Hematopoietic multipotent progenitor cell treated with erythropoietin and hydrocortisone succinate and interleukin-3 and kit ligand, for 8 days (in vitro differentiated cells): ENCODE measurements around the gene DEXI.
"Not testable (repeated sequence)": the region's sequence is repeated elsewhere in the genome, so short reads cannot be mapped to it uniquely, and the experiment has no call there.

Experiments used
- DNase-seq: peaks from one replicate; pipeline ENCODE4 v3.0.0-alpha.2; 2015

DEXI gene

GRCh38 chr16:10968498-10968897, 26.2 kb upstream of the DEXI start:
- DNase-seq: no peak

DNA sequence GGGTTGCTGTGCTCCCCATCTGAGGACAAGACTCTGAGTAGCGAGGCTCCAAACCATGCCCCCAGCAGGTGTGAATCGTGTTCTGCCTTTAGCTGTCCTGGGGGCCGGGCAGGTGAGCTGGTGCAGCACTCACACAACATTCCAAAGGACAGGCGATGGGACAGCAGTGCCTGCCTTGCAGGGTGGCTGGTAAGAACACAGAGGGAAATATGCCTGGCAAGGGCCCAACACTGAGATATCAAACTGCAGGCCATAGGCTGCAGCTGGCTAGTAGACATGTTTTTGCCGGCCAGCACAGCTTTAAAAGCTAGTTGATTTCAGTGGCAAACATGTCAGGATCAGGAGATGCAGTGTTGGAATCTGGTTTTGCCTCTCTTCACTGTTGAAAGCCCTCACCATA, 25.7 kb upstream of the DEXI start:
- DNase-seq: no peak

GRCh38 chr16:10966559-10966958, 24.3 kb upstream of the DEXI start:
- DNase-seq: peak; percentile 50

DNA sequence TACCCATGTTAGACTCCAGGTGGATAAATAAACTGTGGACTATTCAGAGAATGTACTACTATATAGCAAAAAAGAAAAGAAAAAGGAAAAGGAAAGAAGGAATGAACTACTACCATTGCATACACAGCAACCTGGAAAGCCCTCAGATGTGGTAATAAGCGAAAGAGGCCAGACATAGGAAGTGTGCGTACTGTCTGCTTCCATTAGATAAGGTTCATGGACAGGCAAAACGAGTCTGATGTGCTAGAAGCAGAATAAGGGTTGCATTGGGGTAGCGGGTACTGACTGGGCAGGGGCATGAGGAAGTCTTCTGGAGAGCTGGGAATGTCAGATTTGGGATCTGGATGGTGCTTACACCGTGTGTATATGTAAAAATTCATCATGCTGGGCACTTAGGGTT, 23.9 kb upstream of the DEXI start:
- DNase-seq: peak; percentile 86

DNA sequence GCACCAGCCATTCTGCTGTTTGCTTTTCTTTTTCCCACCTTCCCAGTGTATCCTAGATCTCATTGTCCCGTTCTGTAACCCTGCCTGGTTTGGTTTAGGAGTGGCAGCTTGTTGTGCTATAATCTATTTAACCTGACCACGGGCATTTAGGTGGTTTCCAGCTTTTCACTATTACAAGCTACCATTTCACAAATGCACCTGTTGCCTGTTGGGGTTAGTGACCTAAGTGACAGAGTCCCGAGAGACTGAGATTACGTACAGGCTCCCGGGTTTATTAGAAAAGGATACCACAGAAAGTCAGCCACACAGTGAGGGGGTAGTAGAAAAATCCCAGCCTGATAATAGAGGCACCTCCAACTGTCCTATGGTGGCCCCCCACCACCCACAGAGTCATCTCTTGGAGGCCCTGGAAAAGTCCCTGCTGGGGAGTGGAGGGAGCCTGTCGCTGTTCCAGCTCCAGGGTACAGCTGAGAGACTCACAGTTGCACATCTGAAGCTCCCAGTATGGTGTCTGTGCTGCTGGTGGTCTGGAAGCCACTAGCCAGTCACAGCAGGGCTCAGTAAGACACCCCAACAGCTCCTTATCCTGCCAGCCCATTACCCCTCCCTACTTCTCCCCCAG, 23.3 kb upstream of the DEXI start:
- no peak for DNase-seq

DNA sequence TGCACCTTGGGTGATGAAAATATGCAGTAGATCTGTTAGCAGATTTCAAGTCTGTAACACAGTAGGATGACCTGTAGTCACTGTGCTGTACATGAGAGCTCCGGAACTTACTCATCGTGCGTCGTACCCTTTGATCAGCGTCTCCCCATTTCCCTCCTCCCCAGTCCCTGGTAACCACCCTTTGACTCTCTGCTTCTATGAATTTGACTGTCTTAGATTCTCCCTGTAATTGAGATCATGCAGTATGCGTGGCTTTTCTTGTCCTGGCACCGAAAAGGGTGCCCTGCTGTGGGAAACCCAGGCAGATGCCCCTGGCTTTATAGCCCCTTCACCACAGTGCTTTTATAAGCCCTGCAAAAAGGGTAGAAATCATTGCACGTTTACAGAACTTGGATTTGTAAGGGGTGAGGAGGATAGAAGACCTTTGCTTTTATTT, 22.6 kb upstream of the DEXI start:
- no peak for DNase-seq

GRCh38 chr16:10964039-10964890, 22.0 kb upstream of the DEXI start:
- peak; percentile 79 for DNase-seq

DNA sequence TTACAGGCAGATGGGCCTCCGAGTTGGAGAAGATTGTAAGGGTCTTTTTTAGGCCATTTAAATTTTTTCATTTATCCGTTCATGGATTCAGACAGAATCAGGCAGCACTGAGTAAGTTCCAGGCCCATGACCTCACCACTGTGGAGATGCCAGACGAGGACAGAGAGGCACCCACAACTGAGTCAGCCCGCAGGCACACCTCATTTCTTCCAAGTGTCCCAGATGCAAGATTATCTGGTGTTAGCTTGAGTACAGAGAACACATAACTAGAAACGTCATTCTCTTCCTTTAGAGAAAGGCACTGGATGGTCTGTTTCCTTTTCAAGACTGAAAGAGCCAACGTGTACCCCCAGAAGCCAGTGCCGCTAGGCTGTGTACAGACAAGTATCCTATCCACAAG, 19.0 kb upstream of the DEXI start:
- no peak for DNase-seq

DNA sequence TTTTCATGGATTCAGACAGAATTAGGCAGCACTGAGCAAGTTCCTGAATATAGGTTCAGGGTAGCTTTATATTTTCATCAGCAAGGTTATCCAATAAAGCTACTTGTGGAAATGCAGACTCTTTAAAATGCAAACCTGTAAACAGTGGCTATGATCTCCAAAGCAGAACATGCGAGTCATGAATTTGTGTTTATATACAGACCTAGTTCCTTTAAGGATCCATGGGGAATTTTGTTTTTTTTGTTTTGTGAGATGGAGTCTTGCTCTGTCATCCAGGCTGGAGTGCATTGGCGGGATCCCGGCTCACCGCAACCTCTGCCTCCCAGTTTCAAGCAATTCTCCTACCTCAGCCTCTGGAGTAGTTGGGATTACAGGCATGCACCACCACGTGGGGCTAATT, 16.9 kb upstream of the DEXI start:
- DNase-seq: no peak

- DNase-seq: no peak
Measured at GRCh38 chr16:10957771-10958482, 15.7 kb upstream of the DEXI start.

GRCh38 chr16:10954903-10955302, 12.6 kb upstream of the DEXI start:
- DNase-seq: no peak

GRCh38 chr16:10951026-10951425, 8.8 kb upstream of the DEXI start:
- no peak for DNase-seq

- DNase-seq: no peak
Measured at GRCh38 chr16:10950393-10950792, 8.1 kb upstream of the DEXI start.

DNA sequence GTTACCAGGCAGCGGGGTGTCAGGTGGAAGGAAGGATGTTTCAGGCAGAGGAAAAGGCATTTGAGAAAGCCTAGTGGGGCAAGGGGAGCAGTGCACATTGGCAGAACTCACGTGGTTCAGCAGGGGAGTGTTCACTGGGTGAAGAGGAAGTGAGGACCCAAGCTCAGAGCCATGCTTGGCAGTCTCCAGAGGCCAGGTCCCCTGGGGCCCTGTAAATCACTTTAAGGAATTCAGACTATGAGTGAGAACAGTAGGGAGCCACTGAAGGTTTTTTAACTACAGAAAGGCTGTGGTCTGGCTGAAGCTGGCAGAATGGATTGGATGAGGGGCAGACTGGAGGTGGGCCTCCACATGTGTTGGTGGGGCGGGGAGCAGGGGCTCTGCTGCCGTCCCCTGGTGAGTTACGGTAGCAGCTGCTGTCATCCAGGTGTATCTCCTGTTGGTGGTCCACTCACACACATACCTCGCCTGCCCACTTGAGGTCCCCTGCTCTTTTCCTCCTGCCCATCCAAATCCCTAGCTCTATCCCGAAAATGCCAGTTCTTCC, 7.2 kb upstream of the DEXI start:
- DNase-seq: peak; percentile 57

DNA sequence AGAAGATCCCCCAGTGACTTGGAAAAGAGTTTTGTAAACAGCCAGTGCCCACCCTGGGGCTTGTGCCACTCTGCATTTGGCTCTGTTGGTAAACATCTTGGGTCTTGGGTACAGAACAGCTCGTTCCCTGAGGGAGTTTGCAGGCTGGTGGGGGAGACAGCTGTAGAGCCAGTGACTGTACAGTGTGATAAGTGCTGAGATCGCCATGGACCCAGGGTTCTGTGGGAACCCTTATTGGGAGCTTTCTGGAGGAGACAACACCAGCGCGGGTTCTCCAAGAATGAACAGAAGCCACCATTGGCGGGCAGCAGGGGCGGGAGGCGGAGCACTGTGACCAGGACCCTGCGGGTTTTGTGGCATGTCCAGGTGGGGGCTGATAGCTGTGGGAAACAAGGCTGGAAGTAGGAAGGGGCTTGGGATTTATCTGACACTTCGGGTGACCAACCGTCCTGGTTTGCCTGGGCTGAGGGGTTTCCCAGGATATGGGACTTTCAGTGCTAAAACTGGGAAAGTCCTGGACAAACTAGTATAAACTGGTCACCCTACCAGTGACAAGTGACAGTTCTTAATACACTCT, 5.0 kb upstream of the DEXI start:
- DNase-seq: no peak

DNA sequence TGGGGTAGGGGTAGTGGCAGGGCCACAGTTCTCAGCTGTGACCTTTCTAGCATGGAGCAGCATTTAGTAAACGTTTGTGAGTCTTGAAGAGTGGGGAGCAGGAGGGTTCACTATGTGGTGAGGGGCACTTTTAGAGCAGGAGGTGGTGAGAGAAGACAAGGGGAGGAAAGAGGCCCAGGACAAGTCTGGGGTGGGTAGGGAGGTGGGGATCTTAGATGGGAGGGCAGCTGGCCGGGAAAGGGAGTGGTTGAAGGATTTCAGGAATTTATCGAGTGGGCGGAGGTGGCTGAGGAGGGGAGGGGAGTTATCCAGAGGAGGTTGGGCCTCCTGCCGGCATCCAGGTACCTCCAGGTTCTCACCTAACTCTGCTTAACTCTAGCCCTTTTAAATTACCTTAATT, 4.0 kb upstream of the DEXI start:
- no peak for DNase-seq

- DNase-seq: no peak
Measured at GRCh38 chr16:10945065-10945787, 3.0 kb upstream of the DEXI start.

GRCh38 chr16:10944249-10945064, 2.2 kb upstream of the DEXI start, which contains the start of gene CLEC16A:
TSS of gene CLEC16A (plus strand) at chr16:10944564. CDS start at chr16:10944718, 154 bp downstream.
- peak; percentile 94 for DNase-seq

GRCh38 chr16:10943064-10943353, 741 bp upstream of the DEXI start:
- DNase-seq: no peak

GRCh38 chr16:10941935-10942351, 325 bp downstream of the DEXI start:
- DNase-seq: not testable (repeated sequence)

- DNase-seq: no peak
Measured at GRCh38 chr16:10941127-10941933, 938 bp downstream of the DEXI start.
